Neuron (in vitro differentiated cells): ENCODE results near the gene KLC1.
A peak's percentile ranks its signal among the peaks of the same experiment; 100 is the strongest.

Experiments used
- H2AFZ ChIP-seq: one replicate; pipeline ENCODE4 v1.6.1; 2013; ENCODE audit warnings: low read depth, mild to moderate bottlenecking, inconsistent platforms, low read length, moderate library complexity
- H3K27me3 ChIP-seq: one replicate; pipeline ENCODE4 v1.6.1; 2013; ENCODE audit warnings: low read length; ENCODE audit not compliant: insufficient read depth
- H3K36me3 ChIP-seq: one replicate; pipeline ENCODE4 v1.6.1; 2013; ENCODE audit warnings: low read length; ENCODE audit not compliant: insufficient read depth
- H3K4me1 ChIP-seq: one replicate; pipeline ENCODE4 v1.6.1; 2013; ENCODE audit warnings: low read length; ENCODE audit not compliant: insufficient read depth
- H3K4me3 ChIP-seq: 2 replicates; pipeline ENCODE4 v1.5.1; 2013; ENCODE audit warnings: mild to moderate bottlenecking, low read length, moderate library complexity
- H3K9me3 ChIP-seq: one replicate; pipeline ENCODE4 v1.6.1; 2013; ENCODE audit warnings: low read length

The KLC1 gene

DNA sequence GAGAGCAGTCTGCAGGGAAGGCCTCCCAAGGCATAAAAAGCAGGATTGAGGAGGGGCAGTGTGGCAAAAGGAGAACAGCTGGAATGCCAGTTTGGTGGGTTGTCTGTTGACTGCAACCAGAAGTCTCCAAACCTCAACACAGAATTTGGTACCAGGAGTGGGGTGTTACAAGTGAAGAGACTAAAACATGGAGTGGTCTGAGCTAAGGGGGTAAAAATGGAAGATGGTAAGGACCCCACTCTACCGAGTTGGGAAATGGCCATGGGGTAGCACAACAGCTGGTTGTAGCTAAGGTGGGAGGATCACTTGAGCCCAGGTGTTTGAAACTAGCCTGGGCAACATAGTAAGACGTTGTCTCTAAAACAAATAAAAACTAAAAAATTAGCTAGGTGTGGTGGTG is 17.8 kb upstream of the KLC1 start:
- H3K36me3 ChIP-seq, result no peaks in the 10 kb centered on the region
- no peaks in the 10 kb centered on the region for H3K27me3 ChIP-seq
- H2AFZ ChIP-seq, result no peak overlapping the region
- peaks cover 3% of the 10 kb centered on the region for H3K4me1 ChIP-seq
- H3K9me3 ChIP-seq, result peaks cover 7% of the 10 kb centered on the region
- H3K4me3 ChIP-seq, result no peak overlapping the region

DNA sequence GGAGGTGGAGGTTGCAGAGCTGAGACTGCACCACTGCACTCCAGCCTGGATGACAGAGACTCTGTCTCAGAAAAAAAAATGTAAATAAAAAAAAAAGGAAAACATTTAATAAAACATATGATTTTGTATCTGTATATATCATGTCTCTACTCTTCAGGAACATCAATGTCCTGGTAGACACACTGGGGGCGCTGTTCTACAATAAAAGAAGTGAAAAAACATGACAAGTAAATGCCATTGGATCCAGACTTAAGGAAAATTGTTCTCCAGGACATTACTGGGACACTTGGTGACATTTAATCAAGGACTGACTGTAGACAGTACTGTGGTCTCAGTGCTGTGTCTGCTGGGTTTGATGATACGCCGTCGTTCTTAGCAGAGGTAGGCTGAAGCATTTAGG is 15.5 kb upstream of the KLC1 start:
- Histone ChIP-seq H3K4me3 (no peak overlapping the region), H3K36me3 (no peaks in the 10 kb centered on the region), H3K27me3 (no peaks in the 10 kb centered on the region), H2AFZ (no peak overlapping the region), H3K9me3 (peaks cover 7% of the 10 kb centered on the region), H3K4me1 (no peaks in the 10 kb centered on the region)

DNA sequence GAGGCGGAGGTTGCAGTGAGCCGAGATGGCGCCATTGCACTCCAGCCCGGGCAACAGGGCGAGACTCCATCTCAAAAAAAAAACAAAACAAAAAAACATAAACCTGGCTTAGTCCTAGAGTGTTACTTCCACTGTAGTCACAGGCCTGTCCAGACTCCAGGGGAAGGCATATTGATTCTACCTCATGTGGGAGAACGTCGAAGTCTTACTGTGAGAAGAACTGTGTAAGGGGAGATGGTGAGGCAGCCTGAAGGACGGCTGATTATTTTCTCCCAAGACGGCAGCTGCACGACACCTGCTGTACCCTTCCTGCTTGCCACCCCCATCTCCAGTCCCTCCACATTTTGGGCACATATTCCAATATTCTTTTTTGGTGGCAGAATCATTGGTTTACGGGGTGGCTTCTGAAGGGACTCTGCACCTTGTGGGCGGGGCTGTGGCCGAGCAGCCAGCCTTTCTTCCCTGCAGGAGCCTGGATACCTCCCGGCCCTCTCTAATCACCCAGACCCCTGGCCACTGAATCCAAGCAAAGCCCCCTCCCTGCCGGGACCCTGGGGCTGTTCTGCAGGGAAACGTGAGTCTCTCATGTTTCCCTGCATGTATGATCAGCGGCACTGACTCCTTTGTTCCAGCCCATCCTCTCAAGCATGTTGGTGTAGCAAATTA is 12.2 kb upstream of the KLC1 start:
- Histone ChIP-seq H3K9me3 (no peaks in the 10 kb centered on the region), H3K4me3 (no peak overlapping the region)

DNA sequence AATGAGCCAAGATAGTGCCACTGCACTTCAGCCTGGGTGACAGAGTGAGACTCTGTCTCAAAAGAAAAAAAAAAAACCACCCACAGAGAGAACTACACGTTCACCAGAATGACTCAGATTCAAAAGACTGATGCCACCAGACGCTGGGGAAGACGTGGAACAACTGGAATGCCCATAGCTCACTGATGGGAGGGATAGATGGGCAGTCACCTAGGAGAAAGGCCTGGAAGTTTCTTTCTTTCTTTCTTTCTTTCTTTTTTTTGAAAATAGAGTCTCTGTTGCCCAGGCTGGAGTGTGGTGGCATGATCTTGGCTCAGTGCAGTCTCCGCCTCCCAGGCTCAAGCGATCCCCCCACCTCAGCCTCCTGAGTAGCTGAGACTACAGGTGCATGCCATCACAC is 10.0 kb upstream of the KLC1 start:
- Histone ChIP-seq H3K4me3 (no peak overlapping the region), H2AFZ (no peak overlapping the region), H3K36me3 (no peaks in the 10 kb centered on the region), H3K9me3 (no peaks in the 10 kb centered on the region), H3K27me3 (no peaks in the 10 kb centered on the region), H3K4me1 (no peaks in the 10 kb centered on the region)

More for the DNA sequence above, 12.2 kb upstream of the KLC1 start:
- Histone ChIP-seq H3K36me3 (no peaks in the 10 kb centered on the region), H3K27me3 (no peaks in the 10 kb centered on the region), H2AFZ (no peak overlapping the region), H3K4me1 (no peaks in the 10 kb centered on the region)

DNA sequence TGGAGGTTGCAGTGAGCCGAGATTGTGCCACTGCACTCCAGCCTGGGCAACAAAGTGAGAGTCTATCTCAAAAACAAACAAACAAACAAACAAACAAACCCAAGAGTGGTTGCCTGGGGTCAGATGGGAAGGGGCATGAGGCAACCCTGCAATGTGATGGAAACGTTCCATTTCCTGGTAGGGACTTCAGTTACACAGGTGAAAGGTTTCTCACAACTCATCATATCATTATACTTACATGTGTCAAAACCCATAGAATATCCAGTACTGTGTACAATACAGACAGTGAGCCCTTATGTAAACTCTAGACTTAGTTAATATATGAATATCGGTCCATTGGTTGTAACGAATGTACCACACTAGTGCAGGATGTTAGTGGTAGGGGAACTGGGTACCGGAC is 7.2 kb upstream of the KLC1 start:
- no peaks in the 10 kb centered on the region for H3K4me1 ChIP-seq
- no peak overlapping the region for H3K4me3 ChIP-seq
- no peaks in the 10 kb centered on the region for H3K9me3 ChIP-seq
- no peaks in the 10 kb centered on the region for H3K27me3 ChIP-seq
- H3K36me3 ChIP-seq, result no peaks in the 10 kb centered on the region
- no peak overlapping the region for H2AFZ ChIP-seq

DNA sequence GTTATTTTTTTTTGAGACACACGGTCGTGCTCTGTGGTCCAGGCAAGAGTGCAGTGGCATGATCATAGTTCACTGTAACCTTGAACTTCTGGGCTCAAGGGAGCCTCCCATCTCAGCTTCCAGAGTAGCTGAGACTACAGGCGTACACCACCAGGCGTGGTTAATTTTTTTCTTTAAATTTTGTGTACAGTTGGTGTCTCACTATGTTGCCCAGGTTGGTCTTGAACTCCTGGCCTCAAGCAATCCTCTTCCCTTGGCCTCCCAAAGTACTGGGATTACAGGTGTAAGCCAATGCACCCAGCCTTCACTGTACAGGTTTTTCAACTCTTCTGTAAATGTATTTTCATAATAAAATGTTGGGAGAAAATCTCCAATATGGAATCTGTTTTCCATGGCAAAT is 5.7 kb upstream of the KLC1 start:
- Histone ChIP-seq H3K4me3 (no peak overlapping the region), H3K36me3 (no peaks in the 10 kb centered on the region), H2AFZ (no peak overlapping the region), H3K27me3 (no peaks in the 10 kb centered on the region), H3K4me1 (peaks cover 6% of the 10 kb centered on the region), H3K9me3 (no peaks in the 10 kb centered on the region)

DNA sequence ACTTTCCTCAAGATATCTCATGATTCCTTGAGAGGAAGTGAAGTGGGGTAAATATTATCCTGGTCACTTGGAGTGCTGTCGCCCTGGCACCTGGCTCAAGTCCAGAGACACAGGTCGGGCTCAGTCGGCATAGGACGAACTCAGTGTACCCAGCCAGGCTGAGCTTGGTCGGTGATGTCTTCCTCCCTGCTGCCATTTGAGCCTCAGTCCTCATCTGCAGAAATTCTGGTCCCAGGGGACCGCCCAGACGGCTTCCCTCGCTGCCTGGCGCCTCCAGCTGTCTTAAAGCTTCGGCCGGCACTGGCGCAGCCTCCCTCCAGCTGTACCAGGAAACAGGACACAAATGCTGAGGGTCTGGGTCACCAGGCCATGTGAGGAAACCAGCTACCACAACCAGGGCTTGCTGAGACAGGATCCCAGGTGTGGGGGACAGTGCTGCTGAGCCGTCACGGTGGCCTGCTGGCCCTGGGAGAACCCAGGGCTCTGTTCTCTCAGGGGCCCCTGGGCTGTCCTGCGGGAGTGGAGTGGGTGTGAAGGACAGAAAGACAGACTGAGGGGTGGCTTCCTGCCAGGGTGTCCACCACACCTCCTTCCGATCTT is 5.0 kb upstream of the KLC1 start:
- H3K4me1 ChIP-seq, result peaks cover 6% of the 10 kb centered on the region
- H3K36me3 ChIP-seq, result no peaks in the 10 kb centered on the region
- no peaks in the 10 kb centered on the region for H3K9me3 ChIP-seq
- no peak overlapping the region for H2AFZ ChIP-seq
- no peak overlapping the region for H3K4me3 ChIP-seq
- no peaks in the 10 kb centered on the region for H3K27me3 ChIP-seq

DNA sequence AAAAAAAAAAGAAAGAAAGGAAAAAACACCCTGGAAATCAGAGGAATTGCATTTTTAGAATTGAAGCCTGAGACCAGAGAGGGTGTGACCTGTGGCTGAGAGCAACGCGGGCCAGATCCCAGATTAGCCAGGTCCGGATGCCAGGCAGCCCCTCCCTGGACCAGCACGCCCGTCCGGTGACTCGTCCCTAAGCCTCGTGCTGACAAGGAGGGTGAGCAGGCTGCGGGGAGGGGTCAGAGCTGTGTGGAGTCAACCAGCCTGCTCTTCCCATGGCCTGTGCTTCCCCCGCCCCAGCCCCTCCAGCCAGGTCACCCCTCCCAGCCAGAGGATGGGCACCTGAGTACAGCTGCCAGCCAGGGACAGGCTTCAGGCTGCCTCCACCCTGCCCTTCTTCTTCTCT is 4.2 kb upstream of the KLC1 start:
- Histone ChIP-seq H2AFZ (no peak overlapping the region), H3K4me1 (peaks cover 6% of the 10 kb centered on the region), H3K27me3 (no peaks in the 10 kb centered on the region), H3K36me3 (no peaks in the 10 kb centered on the region), H3K9me3 (no peaks in the 10 kb centered on the region), H3K4me3 (no peak overlapping the region)

- no peaks in the 10 kb centered on the region for H3K27me3 ChIP-seq
- H2AFZ ChIP-seq, result no peak overlapping the region
- H3K36me3 ChIP-seq, result no peaks in the 10 kb centered on the region
Measured at GRCh38 chr14:103625356-103626095, 3.5 kb upstream of the KLC1 start.

GRCh38 chr14:103626146-103626850 is 2.7 kb upstream of the KLC1 start:
- no peak overlapping the region for H2AFZ ChIP-seq
- no peaks in the 10 kb centered on the region for H3K27me3 ChIP-seq
- peaks cover 13% of the 10 kb centered on the region for H3K4me1 ChIP-seq
- H3K36me3 ChIP-seq, result no peaks in the 10 kb centered on the region
- no peaks in the 10 kb centered on the region for H3K9me3 ChIP-seq
- no peak overlapping the region for H3K4me3 ChIP-seq

More at GRCh38 chr14:103625356-103626095, 3.5 kb upstream of the KLC1 start:
- Histone ChIP-seq H3K4me3 (no peak overlapping the region), H3K4me1 (peaks cover 9% of the 10 kb centered on the region), H3K9me3 (no peaks in the 10 kb centered on the region)

DNA sequence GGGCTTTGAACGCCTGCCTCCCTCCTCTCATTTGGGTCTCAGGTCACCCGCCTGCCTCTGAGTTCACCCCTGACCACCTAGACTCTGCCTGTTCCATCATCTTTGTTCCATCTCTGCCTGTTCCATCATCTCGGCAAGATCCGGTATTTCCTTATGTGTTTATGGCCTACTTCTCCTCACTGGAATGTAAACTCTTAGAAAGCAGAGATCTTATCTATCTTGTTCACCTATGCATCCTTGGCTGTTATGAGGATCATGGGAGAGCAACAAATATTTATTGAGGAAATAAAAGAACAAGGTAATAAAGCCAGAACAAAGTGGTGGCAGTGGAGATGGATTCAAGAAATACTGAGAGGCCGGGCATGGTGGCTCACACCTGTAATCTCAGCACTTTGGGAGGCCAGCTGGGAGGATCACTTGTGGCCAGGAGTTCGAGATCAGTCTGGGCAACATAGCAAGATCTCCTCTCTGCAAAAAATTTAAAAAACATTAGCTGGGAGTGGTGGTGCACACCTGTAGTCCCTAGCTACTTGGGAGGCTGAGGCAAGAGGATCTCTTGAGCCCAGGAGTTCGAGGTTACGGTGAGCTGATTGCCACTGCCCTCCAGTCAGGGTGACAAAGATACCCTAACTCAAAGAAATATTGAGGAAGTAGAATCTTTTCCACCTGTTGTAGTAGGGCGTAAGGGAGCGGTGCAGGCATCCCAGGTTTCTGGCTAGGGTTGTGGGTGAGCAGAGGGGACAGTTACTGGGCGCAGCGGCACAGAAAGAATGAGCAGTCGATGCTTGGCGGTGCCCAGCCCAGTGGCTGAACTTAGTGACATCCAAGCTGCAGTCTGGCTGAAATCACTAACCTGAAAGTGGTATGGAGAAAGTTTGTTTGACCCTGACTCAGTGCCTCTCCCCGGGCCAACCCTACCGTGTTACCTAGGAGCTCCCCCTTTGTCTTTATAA is 1.7 kb upstream of the KLC1 start:
- Histone ChIP-seq H3K4me3 (peak overlapping the region; percentile 98), H2AFZ (peak overlapping the region; percentile 66), H3K9me3 (no peaks in the 10 kb centered on the region), H3K27me3 (no peaks in the 10 kb centered on the region), H3K36me3 (peaks cover 4% of the 10 kb centered on the region), H3K4me1 (peaks cover 13% of the 10 kb centered on the region)

GRCh38 chr14:103628221-103628683 is 759 bp upstream of the KLC1 start:
- Histone ChIP-seq H3K9me3 (no peaks in the 10 kb centered on the region), H3K4me3 (peak overlapping the region; percentile 98), H3K4me1 (peaks cover 13% of the 10 kb centered on the region), H2AFZ (peak overlapping the region; percentile 66), H3K27me3 (no peaks in the 10 kb centered on the region), H3K36me3 (peaks cover 4% of the 10 kb centered on the region)
